Measurements from ENCODE around the gene LRRTM3. TPM values are rescaled to one million over a fixed set of nuclear protein-coding genes. Genes with fewer than 3 reads are reported as not detected.

LRRTM3 gene
- total RNA-seq, 1 experiment from 2014 or later: 0.96 TPM

GRCh38 chr10:66983475-66983818 lies 57.6 kb downstream of the LRRTM3 start:
- Histone ChIP-seq H3K79me1 (ENCODE audit: insufficient read depth, low read depth, low read length, poor library complexity, severe bottlenecking) (no peaks in the 10 kb centered on the region), H2BK5ac (ENCODE audit: insufficient read length, low read length) (no peak overlapping the region), H2AK5ac (ENCODE audit: insufficient read length, low read length) (no peak overlapping the region), H3K4me1 (ENCODE audit: insufficient read depth, low read length) (no peaks in the 10 kb centered on the region), H2BK15ac (ENCODE audit: low read depth, low read length) (no peak overlapping the region), H3K14ac (ENCODE audit: insufficient read depth, low read length) (no peak overlapping the region), H2BK120ac (ENCODE audit: low read depth, low read length, poor library complexity, severe bottlenecking) (no peak overlapping the region), H3K23ac (ENCODE audit: insufficient read length, low read depth, low read length) (no peak overlapping the region), H3K27me3 (ENCODE audit: insufficient read depth, low read length) (no peaks in the 10 kb centered on the region), H4K8ac (replicated peaks; ENCODE audit: insufficient read length, low read depth, low read length) (no peak overlapping the region), H3K18ac (ENCODE audit: insufficient read length, low read depth, low read length) (no peak overlapping the region), H3K9me3 (ENCODE audit: control insufficient read depth, low read depth, low read length) (no peaks in the 10 kb centered on the region), H3K27ac (ENCODE audit: insufficient read length, low read depth, low read length) (no peak overlapping the region), H2BK12ac (ENCODE audit: insufficient read length, low read depth, low read length) (no peak overlapping the region), H3K79me2 (ENCODE audit: insufficient read depth, low read length) (no peaks in the 10 kb centered on the region), H2AFZ (ENCODE audit: low read length) (no peak overlapping the region), H4K91ac (ENCODE audit: insufficient read length, low read depth, low read length) (no peak overlapping the region), H3K56ac (ENCODE audit: insufficient read length, low read depth, low read length) (no peak overlapping the region), H3K4me2 (ENCODE audit: insufficient read depth, insufficient read length, low read length) (no peak overlapping the region), H4K20me1 (ENCODE audit: control insufficient read depth, insufficient read depth, insufficient read length) (no peaks in the 10 kb centered on the region), H3K9ac (ENCODE audit: extremely low read depth, insufficient read length, low read length) (no peak overlapping the region), H3K4ac (ENCODE audit: low read depth, low read length) (no peak overlapping the region), H3K23me2 (ENCODE audit: insufficient read length, low read depth, low read length, poor library complexity, severe bottlenecking) (no peaks in the 10 kb centered on the region), H3T11ph (ENCODE audit: low read length) (no peak overlapping the region), H2BK20ac (ENCODE audit: low read depth, low read length, poor library complexity, severe bottlenecking) (no peak overlapping the region), H4K5ac (ENCODE audit: insufficient read length, low read depth, low read length) (no peak overlapping the region)
- TF ChIP-seq CTCF (conservative IDR thresholded peaks at IDR 0.05): no peak
- Mint-ChIP-seq H3K27me3 (ENCODE audit: low read depth) (no peaks in the 10 kb centered on the region), H3K9me3 (no peaks in the 10 kb centered on the region), H3K36me3 (ENCODE audit: insufficient read depth in 1 of 3, low read depth in 3 of 3) (no peaks in the 10 kb centered on the region), H3K4me1 (no peaks in the 10 kb centered on the region), H3K27ac (no peak overlapping the region), H3K4me3 (no peak overlapping the region)
- no peak for DNase-seq
